Posterior vena cava (tissue), 2 donors: ENCODE measurements around the gene TM9SF3. TPM values are rescaled to one million over a fixed set of nuclear protein-coding genes. Genes with fewer than 3 reads are reported as not detected.

Source experiments
- DNase-seq: peaks from one replicate; pipeline ENCODE4 v3.0.0-alpha.2; 2020; ENCODE audit warnings: low spot score
- intact Hi-C, 2 donors: fragments of 100-400 bp; cut with DNase I; formaldehyde crosslinking; loops; one replicate each; pipeline versions ENCODE4 v1.14.1 to v1.14.2; 2022 to 2023
- total RNA-seq, 2 donors: library from RNA; stranded (reverse); fragmentation: NEBNext Ultra II Directional; extraction: Animal tissue kit (Norgen Biotek cat#: 25700); gene quantifications; one replicate each; pipeline ENCODE4 v1.2.1, GENCODE V29; 2021
- donor health status: DM: yes; HTN: yes; CAD: no.
- donor health status: DM: yes; HTN: yes; CAD: no.

TM9SF3 gene
- total RNA-seq, 2 donors from 2014 or later: 122 to 137 TPM

DNA sequence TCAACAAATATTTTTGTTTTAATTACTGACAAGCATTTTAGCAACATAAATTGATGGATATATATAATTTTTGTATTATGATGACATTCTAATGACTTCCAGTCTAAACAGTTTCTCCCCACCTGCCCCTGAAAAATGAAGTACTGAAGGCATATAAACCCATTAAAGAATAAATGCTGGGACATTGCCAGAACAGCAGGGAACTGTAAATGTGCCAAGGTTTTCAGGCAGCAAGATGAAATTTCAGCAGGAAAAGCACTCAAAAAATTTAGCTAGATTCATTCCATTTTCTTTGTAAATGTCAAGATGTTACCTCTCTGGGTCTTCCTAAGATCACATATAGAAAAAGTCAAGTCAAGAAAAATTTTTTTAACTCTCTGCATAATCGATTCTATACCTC is 62.1 kb downstream of the TM9SF3 start:
- intact Hi-C loops: no loop called here
- no peak for DNase-seq

DNA sequence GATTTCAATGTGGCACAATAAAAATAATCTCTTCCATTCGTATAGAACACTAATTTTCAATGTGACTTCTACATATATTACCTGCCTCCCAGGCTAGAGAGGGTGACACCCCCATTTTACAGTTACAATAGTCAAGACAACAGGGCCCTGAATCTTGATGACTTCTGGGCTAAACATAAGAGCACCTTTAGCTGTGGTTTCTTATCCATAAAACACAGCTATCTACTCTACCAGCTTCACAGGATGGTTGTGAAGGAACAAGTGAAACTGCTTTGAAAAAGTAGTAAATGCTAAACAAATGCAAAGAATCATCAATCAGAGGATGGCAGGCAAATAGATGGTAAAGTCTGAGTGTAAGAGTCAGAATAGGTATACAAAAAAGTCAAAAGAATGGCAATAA is 69.5 kb downstream of the TM9SF3 start:
- intact Hi-C loops: loop anchor here (10.0 kb wide), 2 partner anchors 122 to 132 kb away; no protein-coding TSS in a partner anchor
- DNase-seq: no peak

DNA sequence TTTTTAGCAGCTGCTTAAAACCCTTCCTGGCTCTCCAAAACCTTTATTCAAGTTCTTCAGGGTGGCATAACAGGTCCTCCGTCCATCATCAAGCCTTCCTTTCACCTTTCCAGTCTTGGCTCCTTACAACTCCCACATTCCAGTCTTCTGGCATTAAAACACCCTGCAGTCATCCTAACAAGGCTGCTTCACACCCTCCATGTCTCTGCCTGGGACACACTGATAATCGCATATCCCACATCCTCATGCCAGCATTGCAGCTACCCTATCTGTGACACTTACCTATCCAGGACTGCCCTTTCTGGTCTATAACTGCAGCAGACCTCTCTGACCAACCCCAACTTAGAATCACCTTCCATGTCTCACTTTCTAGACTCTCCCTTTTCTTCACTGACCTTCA is 70.5 kb downstream of the TM9SF3 start:
- intact Hi-C loops: loop anchor here (10.0 kb wide), 2 partner anchors 122 to 132 kb away; no protein-coding TSS in a partner anchor
- DNase-seq: no peak

DNA sequence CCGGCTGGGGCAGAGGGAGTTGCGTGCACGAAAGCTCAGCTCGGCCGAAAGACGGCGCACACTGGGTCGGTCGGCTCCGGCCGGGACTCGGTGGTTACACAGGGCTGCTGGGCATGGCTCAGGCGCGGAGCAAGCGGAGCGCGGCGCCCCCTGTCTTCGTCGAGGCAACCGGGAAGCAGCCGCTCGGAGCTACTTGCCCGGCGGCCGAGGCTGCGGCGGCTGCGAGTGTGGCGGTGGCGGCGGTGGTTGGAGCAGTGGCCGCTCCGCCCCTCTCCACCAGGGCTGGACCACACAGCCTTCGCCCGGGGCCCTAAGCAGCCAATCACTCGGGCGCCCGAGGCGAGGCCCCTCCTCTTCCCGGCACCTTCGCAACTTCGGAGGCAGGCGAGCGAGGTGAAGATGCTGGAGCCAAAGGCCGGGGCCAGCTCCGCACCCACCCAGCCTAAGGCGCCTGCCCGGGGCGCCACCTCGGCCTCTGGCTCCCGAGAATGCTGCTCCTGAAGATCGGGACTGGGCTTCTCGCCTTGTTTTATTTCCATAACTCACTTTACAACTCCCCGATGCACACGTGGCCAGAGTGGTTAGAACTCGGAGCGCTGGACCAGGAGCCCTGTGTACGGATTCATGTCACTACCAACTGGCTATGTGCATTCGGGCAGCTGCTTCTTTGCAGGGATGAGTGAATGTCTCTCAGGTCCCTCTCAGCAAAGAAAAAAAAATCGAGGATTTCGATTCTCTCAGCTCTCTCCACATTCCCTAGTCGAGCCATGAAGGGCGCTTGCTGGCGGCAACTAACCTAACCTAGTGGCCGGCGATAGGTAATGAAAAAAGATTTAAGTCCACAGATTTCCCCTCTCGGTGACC is 72.9 kb downstream of the TM9SF3 start, which contains the start of gene TLL2:
Gene TLL2 (minus strand): TSS at position 229 of the 864 bp plus-strand sequence. CDS start 241 bp downstream, outside the sequence.
- intact Hi-C loops: loop anchor here (10.0 kb wide), 2 partner anchors 119 to 129 kb away; no protein-coding TSS in a partner anchor
- DNase-seq: peak; percentile 94

DNA sequence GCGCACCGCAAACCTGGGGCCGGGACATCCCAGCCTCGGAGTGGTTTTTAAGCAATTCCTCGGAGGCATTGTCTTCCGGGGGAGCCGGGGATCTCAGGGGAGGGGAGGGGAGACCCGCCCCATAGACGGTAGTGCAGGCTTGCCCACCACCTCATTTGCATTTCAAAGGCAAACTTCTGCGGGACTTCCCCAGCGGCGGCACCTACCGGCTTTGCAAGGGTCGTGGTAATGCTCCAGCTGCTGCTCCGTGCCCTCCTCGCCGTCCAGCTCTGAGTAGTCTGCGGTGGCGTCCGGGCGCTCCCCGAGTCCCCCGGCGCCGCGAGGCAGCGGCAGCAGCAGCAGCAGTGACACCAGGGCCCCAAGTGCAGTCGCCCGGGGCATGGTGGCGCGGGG is 73.5 kb downstream of the TM9SF3 start:
- DNase-seq: no peak
- intact Hi-C loops: loop anchor here (10.0 kb wide), 2 partner anchors 118 to 128 kb away; no protein-coding TSS in a partner anchor

DNA sequence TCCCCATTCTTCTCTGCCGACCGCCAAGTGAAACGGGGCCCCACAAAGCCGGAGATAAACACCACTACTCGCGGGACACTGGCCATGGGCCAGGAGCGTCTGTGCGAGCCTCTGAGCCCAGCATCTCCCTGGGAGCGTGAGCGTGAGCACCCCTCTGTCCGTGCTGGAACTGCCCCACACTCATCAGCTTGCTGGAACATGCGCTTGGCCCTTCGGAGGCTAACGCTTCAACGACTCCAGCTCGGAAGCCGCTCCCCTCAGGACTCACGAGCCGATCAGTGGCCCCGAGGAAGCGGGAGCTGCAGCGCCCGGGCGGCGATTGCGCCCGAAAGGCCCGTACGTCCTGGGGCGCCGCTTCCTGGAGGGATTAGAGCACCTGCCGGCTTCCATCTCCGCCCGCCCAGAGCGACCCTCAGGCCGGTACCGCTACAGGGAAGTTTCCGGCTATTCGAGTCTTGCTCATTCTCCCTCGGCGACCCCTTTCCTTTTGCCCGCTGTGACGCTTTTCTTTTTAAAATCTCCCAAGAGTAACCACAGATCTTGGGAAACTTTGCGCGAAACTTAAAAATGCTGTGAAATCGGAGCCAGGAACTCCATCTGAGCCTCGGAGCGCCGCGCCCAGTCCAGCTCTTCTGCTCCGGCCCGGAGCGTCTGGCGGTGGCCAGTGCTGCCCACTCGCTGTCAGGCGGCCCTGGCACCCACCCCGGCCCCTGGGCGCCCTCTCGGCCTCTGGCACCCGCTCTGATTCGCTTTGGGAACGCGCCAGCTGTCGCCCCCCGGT is 74.1 kb downstream of the TM9SF3 start:
- intact Hi-C loops: loop anchor here (10.0 kb wide), 2 partner anchors 118 to 128 kb away; no protein-coding TSS in a partner anchor
- DNase-seq: no peak

DNA sequence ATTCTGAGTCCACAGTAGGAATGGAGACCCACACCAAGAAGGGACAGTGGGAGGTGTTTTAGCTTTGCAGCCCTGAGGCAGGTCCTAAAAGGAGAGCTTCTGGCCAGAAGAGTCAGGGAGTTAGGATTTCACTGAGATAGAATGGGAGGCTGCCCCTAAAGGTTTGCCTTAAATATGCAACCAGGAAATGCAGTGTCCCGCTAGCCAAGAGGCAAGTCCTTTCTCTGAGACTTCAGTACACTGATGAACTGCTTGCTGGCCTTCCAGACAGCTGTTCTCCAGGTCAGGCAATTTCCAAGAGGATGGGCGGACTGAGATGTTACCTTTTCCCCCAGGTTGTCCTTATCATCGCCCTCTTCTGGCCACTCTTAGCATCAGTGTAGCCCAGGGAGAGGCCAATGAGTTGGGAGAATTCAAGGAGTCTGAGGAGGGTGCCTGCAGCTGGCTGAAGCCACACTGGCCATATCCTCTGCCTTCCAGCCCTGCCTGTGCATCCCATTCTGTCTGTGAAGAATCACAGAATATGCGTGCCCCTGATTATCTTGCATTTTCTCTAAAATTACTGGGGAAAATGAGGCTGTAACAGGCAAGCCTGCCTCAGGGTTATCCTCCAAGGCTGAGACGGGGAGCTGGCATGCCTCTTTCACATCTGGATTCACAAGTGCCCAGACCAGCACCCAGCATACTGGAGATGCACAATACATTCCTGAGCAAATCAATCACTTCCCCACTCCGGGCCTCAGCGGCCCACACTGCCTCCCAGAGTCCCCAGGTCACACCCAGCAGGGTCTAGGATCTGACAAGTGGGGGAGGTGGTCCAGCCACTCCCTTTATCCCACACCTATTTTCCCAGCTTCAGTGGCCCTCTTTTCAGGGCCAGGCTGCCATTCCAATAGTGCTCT is 75.5 kb downstream of the TM9SF3 start:
- no peak for DNase-seq
- intact Hi-C loops: loop anchor here (10.0 kb wide), 2 partner anchors 116 to 126 kb away; no protein-coding TSS in a partner anchor

DNA sequence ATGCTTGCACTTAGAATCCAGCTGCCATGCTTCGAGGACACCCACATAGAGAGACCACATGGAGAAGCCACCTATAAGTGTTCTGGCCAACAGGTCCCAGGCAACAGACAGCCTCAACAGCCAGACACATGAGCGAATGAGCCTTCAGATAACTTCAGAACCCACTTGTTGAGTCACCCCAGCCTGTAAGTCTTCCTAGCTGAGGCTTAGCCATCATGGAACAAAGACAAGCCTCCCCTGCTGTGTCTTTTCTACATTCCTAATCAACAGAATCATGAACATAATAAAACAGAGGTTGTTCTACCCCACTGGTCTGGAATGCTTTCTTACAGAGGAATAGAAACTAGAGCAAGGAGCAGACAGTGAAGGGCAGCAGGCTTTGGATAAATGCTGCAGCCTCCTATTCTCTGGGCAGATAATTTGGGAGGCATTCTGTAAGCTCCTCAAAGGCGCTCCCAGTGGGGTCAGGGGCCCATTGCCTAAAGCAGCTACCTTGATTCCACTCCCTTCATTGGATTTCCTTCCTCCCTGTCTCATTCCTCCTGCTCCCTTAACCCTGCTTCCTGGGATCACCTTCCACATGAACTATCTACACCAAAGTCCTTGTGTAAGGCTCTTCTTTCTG is 77.7 kb downstream of the TM9SF3 start:
- intact Hi-C loops: no loop called here

DNA sequence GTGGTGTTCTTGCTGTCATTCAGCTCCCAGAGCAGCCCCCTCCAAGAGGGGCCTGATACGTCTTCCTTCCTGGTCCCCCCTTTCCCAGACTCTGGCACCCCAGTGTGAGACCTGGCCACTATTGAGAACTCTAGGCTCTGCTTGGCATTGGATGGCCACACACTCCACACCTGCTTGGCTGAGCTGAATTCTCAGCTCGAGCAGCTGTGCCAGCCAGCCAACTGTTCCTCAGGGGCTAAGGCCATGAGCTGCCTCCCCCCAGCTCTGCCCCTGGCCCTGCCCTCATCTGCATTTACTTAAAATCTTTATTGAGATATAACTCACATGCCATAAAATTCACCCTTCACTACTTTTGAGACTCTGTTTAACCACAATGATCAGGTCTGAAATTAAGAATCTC is 79.8 kb downstream of the TM9SF3 start:
- DNase-seq: no peak
- intact Hi-C loops: no loop called here

More for the DNA sequence above, 77.7 kb downstream of the TM9SF3 start:
- no peak for DNase-seq

DNA sequence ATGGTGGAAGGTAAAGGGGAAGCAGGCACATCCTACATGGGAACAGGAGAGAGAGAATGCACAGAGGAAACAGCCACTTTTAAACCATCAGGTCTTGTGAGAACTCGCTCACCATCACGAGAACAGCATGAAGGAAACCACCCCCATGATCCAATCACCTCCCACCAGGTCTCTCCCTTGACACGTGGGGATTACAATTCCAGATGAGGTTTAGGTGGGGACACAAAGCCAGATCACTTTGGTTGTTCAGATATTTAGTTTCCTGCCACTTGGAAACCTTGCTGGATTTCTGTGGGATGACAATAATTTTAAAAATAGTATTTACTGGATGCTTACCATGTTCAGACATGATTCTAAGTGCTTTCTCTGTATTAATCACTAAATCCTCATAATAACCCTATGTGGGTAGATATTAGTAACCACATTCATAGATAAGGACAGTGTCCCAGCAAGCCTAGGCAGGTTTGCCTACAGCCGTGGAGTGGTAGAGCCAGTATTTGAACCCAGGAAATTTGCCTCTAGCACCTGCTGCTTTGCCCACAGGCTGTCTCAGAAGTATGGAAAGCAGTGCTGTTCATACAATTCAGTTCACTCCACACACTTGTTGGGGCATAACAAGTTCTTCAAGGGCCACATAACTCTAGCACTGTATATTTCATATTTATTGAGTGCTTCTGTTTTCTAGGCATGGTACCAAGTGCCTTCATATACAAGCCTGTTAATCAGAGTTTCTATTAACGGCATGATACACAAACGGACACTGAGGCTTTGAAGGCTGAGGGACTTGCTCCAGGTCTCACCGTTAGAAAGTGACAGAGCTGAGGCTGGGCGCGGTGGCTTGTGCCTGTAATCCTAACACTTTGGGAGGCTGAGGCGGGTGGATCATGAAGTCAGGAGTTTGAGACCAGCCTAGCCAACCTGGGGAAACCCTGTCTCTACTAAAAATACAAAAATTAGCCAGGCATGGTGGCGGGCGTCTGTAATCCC is 81.4 kb downstream of the TM9SF3 start:
- no peak for DNase-seq
- intact Hi-C loops: no loop called here

DNA sequence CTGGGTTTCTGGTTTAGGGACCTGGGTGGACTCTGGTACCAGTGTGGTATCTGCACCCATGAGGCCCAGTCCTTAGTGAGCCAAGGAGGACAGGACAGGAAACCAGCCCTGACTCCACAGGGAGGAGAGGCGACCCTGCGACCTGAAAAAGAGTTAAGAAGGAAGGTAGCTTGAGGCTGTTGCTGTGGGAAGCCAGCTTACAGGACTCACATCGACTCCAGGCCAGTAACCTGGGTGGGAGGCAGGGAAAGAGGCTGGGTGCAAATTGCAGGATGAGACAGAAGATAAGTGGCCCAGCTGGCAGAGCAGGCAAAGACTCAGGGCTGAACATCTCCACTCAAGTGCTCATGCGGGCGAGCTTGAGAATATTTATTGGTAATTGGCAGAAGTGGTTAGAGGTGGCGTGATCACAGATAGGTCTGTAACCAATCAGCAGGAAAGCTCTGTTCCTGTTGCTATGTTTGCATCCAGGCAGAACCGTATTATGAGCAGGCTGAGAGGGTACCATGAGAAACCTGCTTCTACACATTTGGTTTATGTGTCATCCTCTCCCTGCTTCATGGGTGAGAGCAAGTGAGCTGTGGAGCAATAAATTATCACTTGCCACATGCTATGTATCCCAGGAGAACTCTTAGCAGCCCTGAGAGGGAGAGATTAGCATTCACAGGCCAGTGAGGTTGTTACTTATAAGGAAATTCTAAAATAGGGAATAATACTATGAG is 84.1 kb downstream of the TM9SF3 start:
- intact Hi-C loops: no loop called here
- DNase-seq: no peak

DNA sequence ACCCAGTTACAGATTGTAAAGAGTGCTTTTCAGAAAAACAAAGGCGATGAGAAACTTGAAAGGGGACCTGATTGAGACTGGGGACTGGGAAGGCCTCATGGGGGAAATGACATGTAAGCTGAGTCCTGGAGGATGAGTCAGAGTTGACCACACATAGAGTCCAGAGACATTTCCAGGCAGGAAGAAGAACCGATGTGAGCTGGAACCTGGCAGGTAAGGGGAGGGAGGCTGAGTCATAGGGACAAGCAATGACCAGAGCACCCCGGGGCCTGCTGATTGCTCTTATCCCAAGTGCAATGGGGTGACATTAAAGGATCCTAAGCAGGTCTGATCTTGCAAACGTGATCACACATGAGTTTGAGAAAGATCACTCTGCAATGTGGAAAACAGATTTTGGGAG is 84.8 kb downstream of the TM9SF3 start:
- intact Hi-C loops: no loop called here
- no peak for DNase-seq

DNA sequence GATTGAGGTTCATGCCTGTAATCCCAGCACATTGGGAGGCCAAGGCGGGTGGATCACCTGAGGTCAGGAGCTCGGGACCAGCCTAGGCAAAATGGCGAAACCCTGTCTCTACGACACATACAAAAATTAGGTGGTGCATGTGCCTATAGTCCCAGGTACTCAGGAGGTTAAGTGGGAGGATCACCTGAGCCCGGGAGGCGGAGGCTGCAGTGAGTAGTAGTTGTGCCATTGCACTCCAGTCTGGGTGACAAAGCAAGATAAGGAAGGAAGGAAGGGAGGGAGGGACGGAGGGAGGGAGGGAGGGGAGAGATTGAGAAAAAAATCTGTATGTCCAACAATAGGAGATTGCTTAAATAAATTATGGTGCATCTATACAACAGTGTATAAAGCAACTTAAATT is 86.3 kb downstream of the TM9SF3 start:
- DNase-seq: no peak
- intact Hi-C loops: no loop called here

DNA sequence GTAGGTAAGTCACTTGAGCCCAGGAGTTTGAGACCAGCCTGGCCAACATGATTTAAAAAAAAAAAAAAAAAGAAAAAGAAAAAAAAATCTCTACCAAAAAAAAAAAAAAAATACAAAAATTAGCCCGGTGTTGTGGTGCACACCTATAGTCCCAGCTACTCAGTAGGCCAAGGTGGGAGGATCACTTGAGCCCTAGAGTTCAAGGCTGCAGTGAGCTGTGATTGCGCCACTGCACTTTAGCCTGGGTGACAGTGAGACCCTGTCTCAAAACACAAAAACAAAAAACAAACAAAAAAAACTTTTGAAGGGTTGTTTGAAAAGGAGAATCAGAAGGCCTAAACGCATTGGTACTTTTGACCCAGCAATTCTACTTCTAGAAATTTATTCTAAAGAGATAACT is 86.8 kb downstream of the TM9SF3 start:
- intact Hi-C loops: no loop called here
- DNase-seq: no peak

DNA sequence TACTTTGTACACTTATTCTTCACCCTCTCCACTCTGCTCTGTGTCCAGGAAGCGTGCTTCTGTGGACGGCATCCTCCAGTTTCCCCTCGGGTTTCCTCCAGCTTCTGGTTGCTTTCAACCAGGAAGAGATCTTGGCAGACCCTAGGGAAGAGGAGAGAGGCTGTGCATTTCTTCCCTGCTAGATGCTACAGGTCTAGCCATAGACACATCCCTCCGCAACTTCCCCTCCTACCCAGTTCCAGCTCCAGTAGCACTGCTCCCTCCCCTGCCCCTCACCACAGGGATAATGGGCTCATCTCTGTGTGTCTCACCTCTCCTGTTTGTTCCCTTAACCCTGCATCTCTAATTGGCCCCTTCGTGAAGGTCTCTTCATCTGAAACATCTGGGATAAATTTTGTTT is 89.4 kb downstream of the TM9SF3 start:
- intact Hi-C loops: no loop called here
- no peak for DNase-seq

DNA sequence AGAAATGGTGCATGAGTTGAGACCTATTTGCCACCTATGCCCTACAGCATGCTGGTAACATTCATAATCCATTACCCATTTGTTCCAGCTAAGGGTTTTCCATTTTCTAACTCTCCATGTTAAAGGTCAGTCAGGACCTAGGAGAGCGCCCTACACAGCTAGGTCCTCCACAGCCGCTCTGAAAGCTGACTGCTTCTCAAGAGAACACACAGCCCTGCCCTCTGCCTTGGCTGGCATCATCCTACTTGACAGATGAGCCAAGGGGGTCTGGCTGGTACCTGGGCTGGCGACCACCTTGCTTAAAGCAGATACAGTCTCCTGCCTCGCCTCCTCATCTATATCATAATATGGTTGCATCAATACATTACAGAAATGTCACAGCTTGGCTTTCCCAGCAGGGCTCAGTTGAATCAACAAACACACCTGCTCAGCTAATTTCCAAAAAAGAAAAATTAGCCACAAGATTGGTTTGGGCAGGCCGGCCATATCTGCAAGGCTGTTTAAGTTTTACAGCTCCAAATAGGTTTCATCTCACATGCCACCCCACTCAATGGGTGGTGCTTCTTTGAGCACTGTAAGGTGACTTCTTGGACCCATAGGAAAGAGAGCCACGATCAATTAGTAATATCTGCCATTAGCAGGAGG is 90.4 kb downstream of the TM9SF3 start:
- DNase-seq: no peak
- intact Hi-C loops: no loop called here
